HFF-Myc (cell line): ENCODE data around the gene SCAPER.

Experiments used
- DNase-seq: peaks from one replicate; pipeline ENCODE4 v3.0.0-alpha.2; 2011; ENCODE audit warnings: low read depth; ENCODE audit errors: extremely low read depth
- H3K4me3 ChIP-seq: replicated peaks from 2 replicates; pipeline ENCODE4 v1.5.1; 2011; ENCODE audit warnings: low read depth, mild to moderate bottlenecking, control low read depth, low read length
- TF ChIP-seq, protein P1 (sequence below): IDR thresholded peaks from 2 replicates; pipeline ENCODE4 v1.5.1; 2012; ENCODE audit warnings: mild to moderate bottlenecking, low read depth, low read length, control low read depth; ENCODE audit errors: missing control alignments

Gene SCAPER

DNA sequence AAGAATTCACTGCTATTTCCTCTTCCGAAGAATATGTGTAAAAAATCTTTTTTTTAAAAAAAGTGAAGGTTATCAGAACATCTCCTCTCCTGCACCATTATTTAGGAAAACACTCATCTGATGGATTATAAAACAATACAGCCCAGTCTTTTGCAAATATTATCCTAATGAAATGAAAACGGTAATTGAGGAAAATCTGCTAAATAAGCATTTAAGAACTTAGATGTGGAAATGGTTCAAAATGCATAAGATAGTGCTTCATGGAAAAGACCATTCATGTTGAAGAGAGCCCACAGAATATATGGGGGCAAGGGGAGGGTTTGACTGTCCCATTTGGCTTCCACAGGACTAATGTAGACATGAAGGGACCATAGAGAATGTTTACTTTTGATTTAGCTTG is 520.7 kb downstream of the SCAPER start:
- TF ChIP-seq, protein P1, sequence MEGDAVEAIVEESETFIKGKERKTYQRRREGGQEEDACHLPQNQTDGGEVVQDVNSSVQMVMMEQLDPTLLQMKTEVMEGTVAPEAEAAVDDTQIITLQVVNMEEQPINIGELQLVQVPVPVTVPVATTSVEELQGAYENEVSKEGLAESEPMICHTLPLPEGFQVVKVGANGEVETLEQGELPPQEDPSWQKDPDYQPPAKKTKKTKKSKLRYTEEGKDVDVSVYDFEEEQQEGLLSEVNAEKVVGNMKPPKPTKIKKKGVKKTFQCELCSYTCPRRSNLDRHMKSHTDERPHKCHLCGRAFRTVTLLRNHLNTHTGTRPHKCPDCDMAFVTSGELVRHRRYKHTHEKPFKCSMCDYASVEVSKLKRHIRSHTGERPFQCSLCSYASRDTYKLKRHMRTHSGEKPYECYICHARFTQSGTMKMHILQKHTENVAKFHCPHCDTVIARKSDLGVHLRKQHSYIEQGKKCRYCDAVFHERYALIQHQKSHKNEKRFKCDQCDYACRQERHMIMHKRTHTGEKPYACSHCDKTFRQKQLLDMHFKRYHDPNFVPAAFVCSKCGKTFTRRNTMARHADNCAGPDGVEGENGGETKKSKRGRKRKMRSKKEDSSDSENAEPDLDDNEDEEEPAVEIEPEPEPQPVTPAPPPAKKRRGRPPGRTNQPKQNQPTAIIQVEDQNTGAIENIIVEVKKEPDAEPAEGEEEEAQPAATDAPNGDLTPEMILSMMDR, result no peak
- H3K4me3 ChIP-seq, result no peak overlapping the region
- no peak for DNase-seq

DNA sequence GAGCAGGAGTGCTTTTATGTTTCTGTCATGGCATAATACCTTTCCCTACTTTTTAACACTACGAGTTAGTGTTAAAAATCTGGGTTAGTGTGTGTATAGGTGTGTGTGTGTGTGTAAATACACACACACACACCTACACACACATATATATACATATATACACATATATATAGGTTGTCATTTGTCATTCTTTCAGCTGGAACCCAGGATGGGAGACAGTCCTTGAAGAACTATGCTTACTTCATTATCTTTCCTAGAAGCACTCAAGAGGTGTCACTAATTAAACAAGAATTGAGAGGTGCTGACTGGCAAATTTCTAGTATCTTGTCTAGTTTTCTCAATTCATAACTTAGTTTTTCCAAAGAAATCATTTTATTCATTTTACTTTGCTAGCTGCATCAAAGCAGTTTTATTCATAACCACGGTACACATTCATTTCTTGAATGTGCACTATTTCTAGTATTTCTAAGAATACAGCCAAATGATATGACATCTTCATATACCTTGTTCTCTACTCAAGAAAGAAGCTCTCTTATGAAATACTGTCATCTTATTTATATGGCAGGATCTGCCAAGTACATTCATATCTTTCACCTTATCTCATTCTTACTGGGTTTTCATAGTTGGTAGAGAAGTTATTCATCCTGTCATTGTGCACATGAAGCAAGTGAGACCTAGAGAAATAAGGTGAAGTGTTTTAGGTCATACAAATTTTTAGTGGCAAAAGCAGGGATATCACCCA is 522.0 kb downstream of the SCAPER start:
- TF ChIP-seq, protein P1, result no peak
- no peak for DNase-seq
- H3K4me3 ChIP-seq, result no peak overlapping the region

DNA sequence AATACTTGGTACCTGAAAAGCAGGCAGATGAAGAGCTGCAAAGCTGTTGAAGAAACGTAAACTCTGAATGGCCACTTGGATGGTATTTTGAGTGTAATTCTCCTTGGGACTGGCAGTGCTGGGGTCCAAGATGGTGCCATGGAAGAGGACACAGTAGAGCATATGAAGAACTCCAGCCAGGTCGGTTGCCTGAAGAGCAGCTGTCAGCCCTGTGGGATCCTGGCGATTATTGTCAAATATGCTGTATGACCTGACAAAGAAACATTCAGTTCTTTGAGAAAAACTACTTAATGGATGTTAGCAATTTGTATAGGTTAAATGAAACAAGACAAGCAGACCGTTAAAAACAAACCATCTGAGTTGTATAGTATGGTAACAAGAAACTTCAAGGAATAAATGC is 523.8 kb downstream of the SCAPER start:
- DNase-seq, result no peak
- TF ChIP-seq, protein P1, result no peak
- H3K4me3 ChIP-seq, result no peak overlapping the region

DNA sequence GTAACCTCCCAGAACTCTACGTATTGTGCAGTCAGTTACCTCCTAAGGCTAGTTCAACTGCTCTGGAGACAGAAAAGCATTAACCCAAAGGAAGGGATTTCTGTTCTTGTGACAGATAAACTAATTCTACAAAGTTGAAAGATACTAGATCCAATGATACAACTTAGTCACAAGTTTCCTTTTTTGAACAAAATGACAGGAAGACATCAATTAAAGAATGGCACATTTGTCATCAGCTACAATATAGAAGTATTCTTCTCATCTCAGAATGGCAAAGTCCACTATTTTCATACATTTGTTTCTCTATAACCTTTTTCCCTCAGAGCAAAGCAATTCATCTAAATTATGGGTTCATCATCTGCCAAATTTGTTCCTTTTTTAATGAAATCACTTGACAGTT is 524.9 kb downstream of the SCAPER start:
- TF ChIP-seq, protein P1, result no peak
- H3K4me3 ChIP-seq, result no peak overlapping the region
- no peak for DNase-seq

DNA sequence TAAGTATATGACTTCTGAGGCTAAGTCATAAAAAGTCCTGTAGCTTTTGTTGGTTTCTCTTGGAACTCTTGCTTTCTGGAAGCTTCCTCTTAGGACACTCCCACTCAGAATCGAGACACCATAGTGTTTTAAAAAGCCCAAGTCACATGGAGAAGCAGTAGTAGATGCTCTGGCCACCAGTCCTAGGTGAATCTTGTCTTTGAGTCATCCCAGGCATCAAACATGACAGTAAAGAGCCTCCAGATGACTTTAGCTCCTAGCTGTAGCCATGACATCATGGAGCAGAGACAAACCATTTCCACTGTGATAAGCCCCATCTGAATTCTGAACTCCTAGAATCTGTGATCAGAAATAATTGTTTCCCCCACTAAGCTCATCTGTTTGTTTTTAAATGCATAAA is 526.4 kb downstream of the SCAPER start:
- no peak for DNase-seq
- TF ChIP-seq, protein P1, result no peak
- H3K4me3 ChIP-seq, result no peak overlapping the region

DNA sequence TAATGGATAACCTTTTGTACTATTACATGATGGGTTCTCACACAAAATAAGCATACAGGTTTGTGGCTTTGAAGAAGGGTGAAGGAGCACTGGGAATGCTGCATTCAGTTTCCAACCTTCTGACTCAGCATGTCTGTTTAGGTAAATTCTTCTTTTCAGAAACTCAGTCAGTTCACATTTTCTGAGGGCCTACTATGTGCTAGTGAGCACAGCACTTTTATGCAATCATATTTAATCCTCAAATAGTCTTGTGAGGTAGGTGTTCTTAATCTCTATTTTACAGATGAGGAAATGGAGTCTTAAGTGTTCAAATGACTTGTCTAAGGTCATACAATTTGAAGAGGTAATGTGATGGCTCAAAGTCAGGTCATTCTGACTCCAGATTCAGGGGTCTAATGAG is 527.4 kb downstream of the SCAPER start:
- TF ChIP-seq, protein P1, result no peak
- no peak for DNase-seq
- H3K4me3 ChIP-seq, result no peak overlapping the region

DNA sequence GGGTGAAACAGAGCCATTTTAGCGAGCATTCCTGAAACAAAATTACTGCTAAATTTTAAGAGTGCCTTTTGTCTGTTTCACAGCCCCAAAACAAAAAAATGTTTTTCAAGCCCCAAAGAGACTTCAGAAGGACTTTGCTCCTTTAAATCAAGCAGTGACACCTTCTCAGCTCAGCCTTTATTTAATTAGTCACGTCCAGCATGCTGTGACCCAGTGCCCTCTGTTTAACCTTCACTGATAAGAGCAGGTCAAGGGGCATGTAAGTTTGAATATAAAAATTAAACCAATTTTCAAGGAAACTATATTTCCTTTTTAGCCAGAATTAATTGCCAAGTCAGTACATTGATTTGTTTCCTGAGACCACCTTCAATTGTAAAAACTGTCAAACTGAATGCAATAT is 527.9 kb downstream of the SCAPER start:
- TF ChIP-seq, protein P1, result no peak
- H3K4me3 ChIP-seq, result no peak overlapping the region
- no peak for DNase-seq
